ENCODE measurements around the gene CLDN9.

- TF ChIP-seq CTCF (IDR thresholded peaks at IDR 0.05) = no peak
- no peak for TF ChIP-seq POLR2AphosphoS5 (IDR thresholded peaks at IDR 0.05)
- no peak for TF ChIP-seq POLR2A (IDR thresholded peaks at IDR 0.05)
- TF ChIP-seq EP300 (IDR thresholded peaks at IDR 0.05) = no peak
These were observed 12.8 kb upstream of the CLDN9 start for GRCh38 chr16:2999929-3000328.

Measured in sigmoid colon (tissue), 4 donors.